ENCODE data around the gene ABI3.

Gene ABI3

DNA sequence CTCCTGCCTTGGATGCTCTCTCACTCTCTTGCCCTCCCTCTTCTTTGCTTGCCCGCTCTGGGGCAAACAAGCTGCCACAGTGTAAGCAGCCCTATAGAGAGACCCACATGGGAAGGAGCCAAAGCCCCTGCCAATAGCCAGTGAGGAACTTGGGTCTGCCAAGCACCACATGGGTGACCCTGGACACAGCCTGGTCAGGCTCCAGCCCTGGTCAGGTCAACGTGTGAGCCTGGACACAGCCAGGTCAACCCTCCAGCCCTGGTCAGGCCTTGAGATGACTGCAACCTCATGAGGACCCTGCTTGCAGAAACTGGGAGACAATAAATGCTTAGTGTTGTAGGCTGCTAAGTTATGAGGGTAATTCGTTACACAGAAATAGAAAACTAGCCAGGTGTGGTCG, 34.3 kb downstream of the ABI3 start:
- DNase-seq (ENCODE audit: low spot score) = no peak
- TF ChIP-seq, protein P1, sequence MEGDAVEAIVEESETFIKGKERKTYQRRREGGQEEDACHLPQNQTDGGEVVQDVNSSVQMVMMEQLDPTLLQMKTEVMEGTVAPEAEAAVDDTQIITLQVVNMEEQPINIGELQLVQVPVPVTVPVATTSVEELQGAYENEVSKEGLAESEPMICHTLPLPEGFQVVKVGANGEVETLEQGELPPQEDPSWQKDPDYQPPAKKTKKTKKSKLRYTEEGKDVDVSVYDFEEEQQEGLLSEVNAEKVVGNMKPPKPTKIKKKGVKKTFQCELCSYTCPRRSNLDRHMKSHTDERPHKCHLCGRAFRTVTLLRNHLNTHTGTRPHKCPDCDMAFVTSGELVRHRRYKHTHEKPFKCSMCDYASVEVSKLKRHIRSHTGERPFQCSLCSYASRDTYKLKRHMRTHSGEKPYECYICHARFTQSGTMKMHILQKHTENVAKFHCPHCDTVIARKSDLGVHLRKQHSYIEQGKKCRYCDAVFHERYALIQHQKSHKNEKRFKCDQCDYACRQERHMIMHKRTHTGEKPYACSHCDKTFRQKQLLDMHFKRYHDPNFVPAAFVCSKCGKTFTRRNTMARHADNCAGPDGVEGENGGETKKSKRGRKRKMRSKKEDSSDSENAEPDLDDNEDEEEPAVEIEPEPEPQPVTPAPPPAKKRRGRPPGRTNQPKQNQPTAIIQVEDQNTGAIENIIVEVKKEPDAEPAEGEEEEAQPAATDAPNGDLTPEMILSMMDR (IDR thresholded peaks at IDR 0.05; ENCODE audit: borderline replicate concordance, control extremely low read depth, extremely low read depth, insufficient read depth, missing control alignments) = no peak
- in situ Hi-C loops (cut with MboI; ENCODE audit: low sequenced_read_pairs, unreplicated experiment) = no loop called here

DNA sequence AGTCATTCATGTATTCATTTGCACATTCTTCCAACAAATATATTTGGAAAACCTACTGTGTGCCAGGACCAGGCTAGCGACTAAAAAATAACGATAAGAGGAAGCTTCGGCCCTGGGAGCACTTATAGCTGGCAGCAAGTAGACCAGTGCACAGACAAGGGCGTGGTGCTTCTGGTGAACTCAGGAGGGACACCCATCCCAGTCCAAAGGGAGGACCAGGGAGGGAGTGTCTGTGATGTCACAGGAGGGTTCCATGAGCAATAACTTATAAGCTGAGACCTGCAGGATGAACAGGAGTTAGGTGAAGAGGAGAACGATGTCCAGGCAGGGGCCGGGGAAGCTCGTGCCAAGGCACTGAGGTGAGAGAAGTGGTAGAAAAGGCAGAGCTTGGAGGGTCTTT, 37.4 kb downstream of the ABI3 start:
- no peak for DNase-seq (ENCODE audit: low spot score)
- TF ChIP-seq, protein P1 (IDR thresholded peaks at IDR 0.05; ENCODE audit: borderline replicate concordance, control extremely low read depth, extremely low read depth, insufficient read depth, missing control alignments) = no peak
- in situ Hi-C loops (cut with MboI; ENCODE audit: low sequenced_read_pairs, unreplicated experiment) = no loop called here

DNA sequence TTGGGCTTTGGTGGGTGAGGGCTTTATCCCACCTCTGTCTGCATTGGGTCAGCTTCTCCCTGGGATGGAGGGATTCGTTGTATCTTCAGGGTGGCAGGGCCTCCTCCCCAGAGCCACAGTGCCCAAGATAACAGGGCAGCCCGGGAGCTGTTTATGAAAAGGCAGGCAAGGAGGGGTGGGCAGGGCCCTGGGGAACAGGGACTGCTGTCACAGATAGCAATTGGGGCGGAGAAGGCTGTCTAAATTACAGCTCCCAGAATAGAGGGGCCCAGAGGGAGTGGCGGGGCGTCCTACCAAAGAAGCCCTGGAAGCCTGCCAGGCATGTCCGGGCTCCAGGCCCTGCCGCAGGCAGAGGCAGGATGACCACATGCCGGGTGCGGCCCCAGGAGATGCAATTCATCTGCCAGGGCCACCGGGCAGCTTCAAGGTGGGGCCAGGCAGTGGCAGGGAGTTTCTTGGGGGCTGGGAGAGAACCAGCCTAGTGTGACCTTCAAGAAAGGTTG, 38.8 kb downstream of the ABI3 start:
- in situ Hi-C loops (cut with MboI; ENCODE audit: low sequenced_read_pairs, unreplicated experiment) = no loop called here
- TF ChIP-seq, protein P1 (IDR thresholded peaks at IDR 0.05; ENCODE audit: borderline replicate concordance, control extremely low read depth, extremely low read depth, insufficient read depth, missing control alignments) = no peak
- DNase-seq (ENCODE audit: low spot score) = no peak

DNA sequence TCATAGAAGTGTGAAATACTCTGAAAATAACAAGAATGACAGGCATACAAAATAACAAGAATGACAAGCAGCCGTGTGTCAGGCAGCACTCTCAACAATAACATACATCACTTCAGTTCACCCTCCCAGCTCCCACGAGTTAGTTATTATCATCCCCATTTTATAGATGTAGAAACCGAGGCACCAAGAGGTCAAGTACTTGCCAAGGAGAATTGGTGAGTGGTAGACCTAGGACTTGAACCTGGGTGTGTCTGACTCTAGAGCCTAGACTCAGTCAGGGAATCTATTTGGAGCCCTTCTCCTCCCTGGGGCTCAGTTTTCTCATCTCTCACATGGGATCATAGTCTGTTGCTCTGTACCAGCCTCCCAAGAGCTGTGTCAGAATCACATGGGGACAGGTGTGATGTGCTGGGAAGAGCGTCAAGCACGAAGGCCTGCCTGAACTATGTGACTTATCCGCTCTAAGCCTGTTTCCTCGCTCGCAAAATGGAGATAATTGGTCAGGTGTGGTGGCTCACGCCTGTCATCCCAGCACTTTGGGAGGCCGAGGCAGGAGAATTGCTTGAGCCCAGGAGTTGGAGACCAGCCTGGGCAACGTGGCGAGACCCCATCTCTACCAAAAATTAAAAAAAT, 39.5 kb downstream of the ABI3 start:
- in situ Hi-C loops (cut with MboI; ENCODE audit: low sequenced_read_pairs, unreplicated experiment) = no loop called here
- DNase-seq (ENCODE audit: low spot score) = no peak
- TF ChIP-seq, protein P1 (IDR thresholded peaks at IDR 0.05; ENCODE audit: borderline replicate concordance, control extremely low read depth, extremely low read depth, insufficient read depth, missing control alignments) = no peak

GRCh38 chr17:49252148-49252695, 41.7 kb downstream of the ABI3 start:
- DNase-seq (ENCODE audit: low spot score) = no peak
- in situ Hi-C loops (cut with MboI; ENCODE audit: low sequenced_read_pairs, unreplicated experiment) = no loop called here
- TF ChIP-seq, protein P1 (IDR thresholded peaks at IDR 0.05; ENCODE audit: borderline replicate concordance, control extremely low read depth, extremely low read depth, insufficient read depth, missing control alignments) = no peak

DNA sequence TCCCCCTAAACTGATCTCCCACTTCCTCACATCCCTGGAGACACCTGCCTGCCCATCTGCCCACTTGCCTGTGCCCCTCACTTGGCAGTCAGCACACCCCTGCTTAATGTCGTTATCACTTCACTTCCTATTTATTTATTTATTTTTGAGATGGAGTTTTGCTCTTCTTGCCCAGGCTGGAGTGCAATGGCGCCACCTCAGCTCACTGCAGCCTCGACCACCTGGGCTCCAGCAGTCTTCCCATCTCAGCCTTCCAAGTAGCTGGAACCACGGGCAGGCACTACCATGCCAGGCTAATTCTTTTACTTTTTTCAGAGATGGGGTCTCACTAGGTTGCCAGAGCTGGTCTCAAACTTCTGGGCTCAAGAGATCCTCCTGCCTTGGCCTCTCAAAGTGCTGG, 43.6 kb downstream of the ABI3 start:
- no peak for DNase-seq (ENCODE audit: low spot score)
- in situ Hi-C loops (cut with MboI; ENCODE audit: low sequenced_read_pairs, unreplicated experiment) = no loop called here
- TF ChIP-seq, protein P1 (IDR thresholded peaks at IDR 0.05; ENCODE audit: borderline replicate concordance, control extremely low read depth, extremely low read depth, insufficient read depth, missing control alignments) = no peak

Data from GM13976 (cell line).